Uterus (tissue), 2 donors: ENCODE data around the gene RABGAP1L.

ENCODE experiments used
- CTCF ChIP-seq, 4 experiments: fragments of 200-600 bp in 2 of 4; fragments of 450-650 bp in 2 of 4; sonication (generic) in 2 of 4; IDR thresholded peaks; one replicate each; pipeline ENCODE4 v1.5.1; 2016 to 2019; ENCODE audit warnings: antibody characterized with exemption in 4 of 4, mild to moderate bottlenecking in 2 of 4, moderate library complexity in 1 of 4
- POLR2A ChIP-seq, 2 donors: fragments of 450-650 bp; IDR thresholded peaks; one replicate each; pipeline ENCODE4 v1.6.1; 2016; ENCODE audit warnings: antibody characterized with exemption in 2 of 2, mild to moderate bottlenecking in 1 of 2, moderate library complexity in 1 of 2

- TF ChIP-seq CTCF (IDR thresholded peaks at IDR 0.05) (no peak), POLR2A (IDR thresholded peaks at IDR 0.05) (no peak)
Observed at GRCh38 chr1:174799136-174799479, 639.8 kb downstream of the RABGAP1L start.
